ENCODE data around the gene NME7.
"Not testable (repeated sequence)": the region's sequence is repeated elsewhere in the genome, so short reads cannot be mapped to it uniquely, and the experiment has no call there.

The NME7 gene

GRCh38 chr1:169207797-169208520 is 159.6 kb downstream of the NME7 start:
- no peak for DNase-seq

GRCh38 chr1:169204157-169204556 is 163.4 kb downstream of the NME7 start:
- no peak for DNase-seq

- no peak for DNase-seq
Measured at GRCh38 chr1:169202791-169203665, 164.6 kb downstream of the NME7 start.

DNA sequence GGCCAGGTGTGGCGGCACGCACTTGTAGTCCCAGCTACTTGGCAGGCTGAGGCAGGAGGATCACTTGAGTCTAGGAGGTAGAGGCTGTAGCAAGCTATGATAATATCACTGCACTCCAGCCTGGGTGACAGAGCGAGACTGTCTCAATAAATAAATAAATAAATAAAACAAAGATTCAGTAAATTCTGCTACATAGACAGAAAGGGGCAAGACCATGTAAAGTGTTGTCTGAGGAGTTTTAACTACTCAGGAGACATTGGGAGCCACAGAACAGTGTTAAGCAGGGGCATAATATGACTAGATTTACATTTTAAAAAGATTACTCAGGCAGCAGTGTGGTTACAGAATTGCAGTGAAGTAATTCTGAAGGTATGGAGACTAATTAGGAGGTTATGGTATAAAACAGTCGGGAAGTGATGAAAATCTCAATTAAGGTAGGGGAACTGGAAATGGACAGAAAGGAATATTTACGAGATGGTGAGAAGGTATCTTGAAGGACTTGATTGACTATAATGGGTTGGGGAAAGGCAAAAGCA is 166.4 kb downstream of the NME7 start:
- no peak for DNase-seq

DNA sequence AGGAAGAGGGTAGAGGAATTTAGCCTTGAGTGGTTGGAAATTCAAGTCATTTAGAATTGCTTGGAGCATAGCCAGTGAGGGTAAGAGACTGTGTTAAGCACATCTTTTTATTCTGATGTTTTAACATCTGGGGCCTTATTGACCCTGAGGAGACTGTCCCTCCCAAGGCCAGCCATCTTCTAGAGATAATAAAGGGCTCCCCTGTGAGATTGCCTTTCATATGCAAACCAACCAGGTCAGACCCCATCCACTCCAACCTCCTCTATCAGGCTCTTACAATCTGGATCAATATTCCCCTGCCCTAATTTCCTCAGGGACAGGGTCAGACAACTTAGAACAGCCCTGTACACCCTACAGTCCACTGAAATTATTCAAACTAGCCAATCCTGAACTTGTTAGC is 167.3 kb downstream of the NME7 start:
- no peak for DNase-seq

DNA sequence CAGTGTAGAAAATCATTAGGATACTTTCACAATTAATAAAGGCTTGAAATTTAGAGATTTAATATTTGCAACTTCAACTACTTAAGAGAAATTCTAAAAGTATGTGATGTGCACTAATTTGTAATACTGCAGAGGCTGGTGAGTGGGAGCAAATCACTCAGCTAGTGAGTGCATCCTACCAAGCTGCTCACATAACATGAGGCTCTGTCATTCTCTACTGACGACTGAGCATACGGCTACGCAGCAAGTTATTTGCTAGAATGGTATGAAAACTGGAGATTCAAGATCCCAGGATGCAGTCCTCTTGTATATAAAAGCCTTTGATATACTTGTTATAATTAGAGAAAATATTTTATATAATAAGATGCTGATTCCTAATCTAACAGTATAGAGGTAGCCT is 171.0 kb downstream of the NME7 start:
- DNase-seq: no peak

DNA sequence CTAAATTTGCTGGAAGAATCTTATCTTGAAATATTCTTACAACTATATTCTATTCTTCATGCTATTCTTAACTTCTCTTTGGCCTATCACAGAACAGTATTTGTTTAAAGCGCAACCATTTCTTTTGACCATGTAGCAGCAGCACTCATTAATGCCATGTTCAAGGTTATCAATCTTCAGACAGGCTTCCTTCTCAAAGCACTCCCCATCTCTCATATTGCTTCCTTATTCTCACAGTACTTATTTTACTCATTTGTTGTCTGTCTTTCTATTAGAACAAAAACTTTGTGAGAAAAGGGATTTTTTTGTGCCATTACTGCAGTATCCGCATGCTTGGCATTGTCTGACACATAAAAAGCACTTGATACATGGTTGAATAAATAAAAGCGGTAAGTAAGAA is 171.4 kb downstream of the NME7 start:
- no peak for DNase-seq

GRCh38 chr1:169193191-169193850 is 174.3 kb downstream of the NME7 start:
- no peak for DNase-seq

- DNase-seq: no peak
Measured at GRCh38 chr1:169186106-169186505, 181.5 kb downstream of the NME7 start.

GRCh38 chr1:169184812-169185211 is 182.8 kb downstream of the NME7 start:
- no peak for DNase-seq

DNA sequence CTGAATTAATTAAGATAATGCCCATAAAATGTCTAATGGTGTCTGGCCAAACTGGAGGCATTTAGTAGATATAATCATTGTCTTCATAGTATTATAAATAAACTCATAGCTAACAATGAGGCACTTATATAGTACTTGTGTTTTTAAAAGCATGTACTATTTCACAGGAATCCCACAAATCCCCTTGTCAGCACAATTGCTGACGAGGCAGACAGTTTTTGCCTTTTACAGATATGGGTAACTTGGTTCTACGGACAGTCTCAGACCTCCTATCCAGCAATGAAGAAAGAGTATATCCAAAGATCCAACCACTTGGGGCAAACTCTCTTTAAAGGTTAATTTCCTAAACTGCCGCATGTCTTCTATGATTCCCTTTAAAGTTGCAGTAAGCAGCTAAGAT is 187.4 kb downstream of the NME7 start:
- DNase-seq: no peak

GRCh38 chr1:169179431-169179830 is 188.2 kb downstream of the NME7 start:
- not testable (repeated sequence) for DNase-seq

GRCh38 chr1:169175461-169175860 is 192.1 kb downstream of the NME7 start:
- DNase-seq: no peak

DNA sequence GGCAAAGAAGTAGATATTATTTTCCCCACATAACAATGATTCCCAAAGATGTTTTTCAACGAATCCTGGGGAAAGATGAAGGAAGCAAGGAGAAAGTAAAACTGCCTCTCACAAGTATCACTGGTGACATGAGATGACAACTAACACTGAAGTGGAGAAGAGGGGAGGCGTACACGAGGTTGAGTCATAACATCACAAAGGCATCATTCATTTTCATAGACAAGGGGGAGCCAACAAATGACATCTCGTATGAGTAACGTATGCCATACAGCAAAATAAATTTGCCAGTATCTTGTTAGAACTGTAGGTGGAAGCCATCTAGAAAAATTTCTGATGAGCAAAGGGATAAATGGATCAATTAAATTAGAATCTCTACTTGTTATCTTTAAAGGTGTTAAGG is 204.5 kb downstream of the NME7 start:
- DNase-seq: no peak

- DNase-seq: no peak
Measured at GRCh38 chr1:169161496-169162194, 206.0 kb downstream of the NME7 start.

- DNase-seq: no peak
Measured at GRCh38 chr1:169160845-169161495, 206.6 kb downstream of the NME7 start.

DNA sequence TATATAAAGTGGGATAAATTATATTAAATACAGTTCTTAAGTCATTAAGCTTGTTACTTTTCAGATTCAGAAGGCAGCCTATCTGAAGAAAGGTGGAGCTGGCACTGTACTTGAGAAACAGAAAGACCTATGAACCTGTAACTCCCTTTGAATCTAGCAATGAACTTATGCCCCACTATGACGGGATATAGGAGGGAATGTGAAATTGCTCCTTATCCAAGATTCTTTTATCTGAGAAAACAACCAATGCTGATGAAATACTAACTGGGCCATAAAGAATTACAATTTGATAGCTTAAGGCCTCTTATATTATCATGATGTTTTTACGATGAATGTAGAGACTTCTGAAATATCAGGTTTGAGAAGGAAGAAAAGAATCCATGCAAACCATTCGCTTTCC is 211.0 kb downstream of the NME7 start:
- DNase-seq: no peak

GRCh38 chr1:169155675-169156074 is 211.9 kb downstream of the NME7 start:
- no peak for DNase-seq

- DNase-seq: no peak
Measured at GRCh38 chr1:169151338-169151837, 216.2 kb downstream of the NME7 start.

GRCh38 chr1:169150641-169151337 is 216.8 kb downstream of the NME7 start:
- DNase-seq: no peak

- no peak for DNase-seq
Measured at GRCh38 chr1:169149555-169150286, 217.9 kb downstream of the NME7 start.

All from activated CD8-positive, alpha-beta memory T cell treated with anti-CD3 and anti-CD28 coated beads, Interleukin-2, amount 50 U/mL, for 4 hours (primary cell).